Right lobe of liver (tissue), 6 donors: ENCODE results near the gene YIF1A. TPM values are rescaled to one million over a fixed set of nuclear protein-coding genes. Genes with fewer than 3 reads are reported as not detected.
A peak's percentile ranks its signal among the peaks of the same experiment; 100 is the strongest.
"Not testable (repeated sequence)": the region's sequence is repeated elsewhere in the genome, so short reads cannot be mapped to it uniquely, and the experiment has no call there.

ENCODE experiments used
- ATAC-seq, 4 donors: fragments of 200-7000 bp; cut with Tn5 transposase; one replicate each; pipeline ENCODE4 v1.9.1; 2020; ENCODE audit warnings: mild to moderate bottlenecking in 4 of 4, moderate library complexity in 4 of 4
- DNase-seq, 3 donors: peaks; one replicate each; pipeline ENCODE4 v3.0.0-alpha.2; 2020
- H3K27ac ChIP-seq, 3 donors: fragments of 200-600 bp; one replicate each; pipeline ENCODE4 v1.8.0; 2022
- H3K27me3 ChIP-seq, 2 donors: fragments of 200-600 bp; one replicate each; pipeline ENCODE4 v1.8.0; 2022
- H3K36me3 ChIP-seq, 4 donors: fragments of 200-600 bp; sonication (generic) in 1 of 4; one replicate each; pipeline versions ENCODE4 v1.5.1 to v1.8.0; 2017 to 2022; ENCODE audit warnings: control low read depth in 1 of 4
- H3K4me1 ChIP-seq, 4 donors: fragments of 200-600 bp; sonication (generic) in 1 of 4; one replicate each; pipeline versions ENCODE4 v1.5.1 to v1.8.0; 2017 to 2022; ENCODE audit warnings: control low read depth in 1 of 4
- H3K4me3 ChIP-seq, 3 donors: fragments of 200-600 bp; one replicate each; pipeline ENCODE4 v1.8.0; 2022
- H3K9me3 ChIP-seq, 4 donors: fragments of 200-600 bp; sonication (generic) in 1 of 4; one replicate each; pipeline versions ENCODE4 v1.5.1 to v1.8.0; 2017 to 2022; ENCODE audit warnings: control low read depth in 1 of 4
- POLR2A ChIP-seq: fragments of 450-650 bp; IDR thresholded peaks from one replicate; pipeline ENCODE4 v1.6.1; 2017; ENCODE audit warnings: antibody characterized with exemption, mild to moderate bottlenecking
- WGBS: methylation state at CpG from one replicate; pipeline ENCODE4 v1.1.6; 2018; ENCODE audit warnings: low coverage, low lambda C conversion rate; ENCODE audit not compliant: insufficient coverage; ENCODE audit errors: missing lambda C conversion rate; 5-methylcytosine and 5-hydroxymethylcytosine counted together
- intact Hi-C, 2 donors: fragments of 100-400 bp; cut with DNase I; formaldehyde crosslinking; loops; one replicate each; pipeline versions ENCODE4 v1.11.2 to v1.14.1; 2022
- total RNA-seq, 6 experiments: library from RNA; depleted of rRNA in 2 of 6; stranded (reverse); fragments of >200 nt in 2 of 6; fragmentation: NEBNext Ultra II Directional in 3 of 6; extraction: Animal tissue kit (Norgen Biotek cat#: 25700) in 3 of 6; gene quantifications; one replicate each; pipeline versions ENCODE4 v1.1.0 to v1.2.4, GENCODE V29; 2016 to 2023
- TF ChIP-seq, protein P1 (sequence below), 4 donors: fragments of 200-600 bp in 3 of 4; fragments of 450-650 bp in 1 of 4; IDR thresholded peaks; one replicate each; pipeline versions ENCODE4 v1.5.1 to v1.8.0; 2016 to 2022; ENCODE audit warnings: antibody characterized with exemption in 4 of 4, mild to moderate bottlenecking in 2 of 4
- donor health status: DM: no; HTN: yes; CAD: no.
- donor health status: DM: no; HTN: no; CAD: no.
- donor health status: DM: no; HTN: no; CAD: no.
- donor health status: DM: no; HTN: yes; CAD: no.
- donor health status: DM: no; HTN: yes; CAD: no.

YIF1A gene
- total RNA-seq, 6 experiments from 2014 or later: 75.0 to 170 (median 97.9) TPM

DNA sequence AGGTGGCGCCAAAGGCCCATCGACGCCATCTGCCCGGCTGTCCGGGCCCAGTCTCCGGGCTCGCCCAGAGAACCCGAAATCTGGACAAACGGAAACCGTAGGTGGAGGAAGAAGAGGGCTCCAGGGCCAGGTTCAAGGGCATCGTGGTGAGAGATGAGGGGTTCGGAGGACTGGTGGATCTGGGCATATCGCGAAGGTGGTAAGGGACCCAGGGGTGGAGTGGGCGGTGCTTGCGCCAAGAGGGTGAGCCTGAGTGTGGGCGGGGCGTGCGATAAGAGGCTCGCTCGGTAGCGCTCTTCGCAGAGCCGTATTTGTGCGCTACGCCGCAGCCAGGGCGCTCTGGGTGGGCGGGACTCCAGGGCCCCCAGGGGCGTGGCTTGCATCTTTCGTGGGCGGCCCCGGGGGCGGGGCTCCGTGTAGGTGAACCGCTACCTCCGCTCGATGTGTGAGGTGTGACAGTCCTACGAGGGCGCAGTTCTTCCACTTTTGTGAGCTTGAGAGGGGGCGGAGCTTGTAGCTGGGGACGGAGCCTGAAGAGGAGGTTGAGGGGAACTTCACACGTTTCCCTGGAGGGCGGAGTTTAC, 23.1 kb upstream of the YIF1A start:
- Histone ChIP-seq H3K4me1 (peaks cover 0 to 6% (median 3%) of the 10 kb centered on the region in 4 donors), H3K36me3 (no peaks in the 10 kb centered on the region), H3K9me3 (no peaks in the 10 kb centered on the region), H3K4me3 (peak overlapping the region; percentile 46 to 53 (median 52)), H3K27me3 (no peaks in the 10 kb centered on the region), H3K27ac (peak overlapping the region; percentile 57 to 78 (median 71))
- DNase-seq (peak; percentile 94 to 96 (median 95)), ATAC-seq (peak; percentile 83 to 89 (median 84))
- intact Hi-C loops: no loop called here
- TF ChIP-seq POLR2A: peak; percentile 59
- TF ChIP-seq, protein P1, sequence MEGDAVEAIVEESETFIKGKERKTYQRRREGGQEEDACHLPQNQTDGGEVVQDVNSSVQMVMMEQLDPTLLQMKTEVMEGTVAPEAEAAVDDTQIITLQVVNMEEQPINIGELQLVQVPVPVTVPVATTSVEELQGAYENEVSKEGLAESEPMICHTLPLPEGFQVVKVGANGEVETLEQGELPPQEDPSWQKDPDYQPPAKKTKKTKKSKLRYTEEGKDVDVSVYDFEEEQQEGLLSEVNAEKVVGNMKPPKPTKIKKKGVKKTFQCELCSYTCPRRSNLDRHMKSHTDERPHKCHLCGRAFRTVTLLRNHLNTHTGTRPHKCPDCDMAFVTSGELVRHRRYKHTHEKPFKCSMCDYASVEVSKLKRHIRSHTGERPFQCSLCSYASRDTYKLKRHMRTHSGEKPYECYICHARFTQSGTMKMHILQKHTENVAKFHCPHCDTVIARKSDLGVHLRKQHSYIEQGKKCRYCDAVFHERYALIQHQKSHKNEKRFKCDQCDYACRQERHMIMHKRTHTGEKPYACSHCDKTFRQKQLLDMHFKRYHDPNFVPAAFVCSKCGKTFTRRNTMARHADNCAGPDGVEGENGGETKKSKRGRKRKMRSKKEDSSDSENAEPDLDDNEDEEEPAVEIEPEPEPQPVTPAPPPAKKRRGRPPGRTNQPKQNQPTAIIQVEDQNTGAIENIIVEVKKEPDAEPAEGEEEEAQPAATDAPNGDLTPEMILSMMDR (IDR thresholded peaks at IDR 0.05): peak in 3 of 4 donors; percentile 91 to 95 (median 95)
- 0% methylated on average over 14 of the region's 44 CpGs for WGBS

DNA sequence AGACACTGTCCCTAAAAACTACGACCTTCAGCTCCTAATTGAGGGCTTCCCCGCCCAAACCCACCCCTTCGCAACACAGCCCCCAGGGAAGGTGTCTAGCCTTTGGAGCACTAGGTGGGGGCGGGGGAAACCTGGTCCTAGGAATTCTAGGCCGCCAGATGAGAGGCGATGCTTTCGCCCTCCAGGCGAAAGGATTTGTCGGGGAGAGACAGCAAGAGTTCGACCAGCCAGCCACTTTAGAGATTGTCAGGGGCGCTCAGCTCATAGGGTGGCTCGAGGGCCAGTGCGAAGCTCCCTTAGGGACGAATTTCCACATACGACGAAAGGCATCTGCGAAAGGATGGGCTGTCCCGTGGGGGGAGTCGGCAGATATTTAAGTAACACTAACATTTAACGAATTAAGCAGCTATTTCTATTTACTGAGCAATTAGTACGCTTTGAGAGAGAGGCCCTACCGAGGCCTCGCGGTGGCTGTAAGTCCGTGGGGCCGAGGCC, 22.6 kb upstream of the YIF1A start:
- no peak for DNase-seq
- WGBS: 6% methylated on average over 10 of the region's 26 CpGs
- Histone ChIP-seq H3K9me3 (no peaks in the 10 kb centered on the region), H3K27me3 (no peaks in the 10 kb centered on the region), H3K27ac (peak overlapping the region; percentile 57 to 78 (median 71)), H3K4me3 (peak overlapping the region; percentile 46 to 53 (median 52)), H3K36me3 (no peaks in the 10 kb centered on the region), H3K4me1 (peaks cover 0 to 6% (median 3%) of the 10 kb centered on the region in 4 donors)
- TF ChIP-seq POLR2A: no peak
- TF ChIP-seq, protein P1 (IDR thresholded peaks at IDR 0.05): peak in 1 of 4 donors; percentile 93
- no peak for ATAC-seq
- intact Hi-C loops: no loop called here

DNA sequence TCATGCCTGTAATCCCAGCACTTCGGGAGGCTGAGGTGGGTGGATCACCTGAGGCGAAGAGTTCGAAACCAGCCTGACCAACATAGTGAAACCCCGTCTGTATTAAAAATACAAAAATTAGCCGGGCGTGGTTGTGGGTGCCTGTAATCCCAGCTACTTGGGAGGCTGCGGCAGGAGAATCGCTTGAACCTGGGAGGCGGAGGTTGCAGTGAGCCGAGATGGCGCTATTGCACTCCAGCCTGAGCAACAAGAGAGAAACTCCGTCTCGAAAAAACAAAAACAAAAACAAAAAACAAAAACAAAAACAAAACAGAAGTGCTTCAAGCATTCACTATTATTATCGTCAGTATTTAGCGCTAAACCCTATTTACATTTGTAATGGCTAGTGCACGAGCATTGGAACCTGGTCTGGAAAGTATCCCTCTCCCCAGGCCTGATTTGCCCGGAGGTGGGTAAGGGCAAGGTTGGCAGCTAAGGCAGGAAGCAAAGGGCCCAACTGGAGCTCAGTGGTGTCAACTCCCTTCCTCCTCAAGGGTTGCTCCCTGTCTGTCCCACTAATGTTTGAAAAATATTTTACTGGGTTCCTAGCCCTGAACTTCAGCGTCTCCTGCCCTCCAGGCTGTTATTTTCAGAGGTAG, 22.0 kb upstream of the YIF1A start:
- H3K27ac ChIP-seq, H3K4me3 ChIP-seq, DNase-seq, ATAC-seq, H3K4me1 ChIP-seq, H3K36me3 ChIP-seq, H3K27me3 ChIP-seq, intact Hi-C loops, H3K9me3 ChIP-seq: not testable (repeated sequence)
- 86% methylated on average over 14 of the region's 18 CpGs for WGBS

DNA sequence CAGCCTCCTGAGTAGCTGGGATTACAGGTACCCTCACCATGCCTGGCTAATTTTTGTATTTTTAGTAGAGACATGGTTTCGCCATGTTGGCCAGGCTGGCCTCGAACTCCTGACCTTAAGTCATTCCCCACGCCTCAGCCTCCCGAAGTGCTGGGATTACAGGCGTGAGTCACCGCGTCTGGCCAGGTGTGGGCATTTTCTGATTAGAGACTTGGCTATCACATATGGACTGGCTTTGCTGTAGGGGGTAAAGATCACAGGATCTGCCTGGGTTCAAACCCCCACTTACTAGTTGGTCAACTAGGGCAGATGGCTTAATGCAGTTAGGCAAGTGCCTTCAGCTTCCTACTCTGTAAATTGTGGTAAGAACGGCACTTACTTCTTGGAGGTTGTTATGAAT, 21.4 kb upstream of the YIF1A start:
- intact Hi-C loops: no loop called here
- TF ChIP-seq, protein P1 (IDR thresholded peaks at IDR 0.05): no peak
- no peak for TF ChIP-seq POLR2A
- no peak for DNase-seq

DNA sequence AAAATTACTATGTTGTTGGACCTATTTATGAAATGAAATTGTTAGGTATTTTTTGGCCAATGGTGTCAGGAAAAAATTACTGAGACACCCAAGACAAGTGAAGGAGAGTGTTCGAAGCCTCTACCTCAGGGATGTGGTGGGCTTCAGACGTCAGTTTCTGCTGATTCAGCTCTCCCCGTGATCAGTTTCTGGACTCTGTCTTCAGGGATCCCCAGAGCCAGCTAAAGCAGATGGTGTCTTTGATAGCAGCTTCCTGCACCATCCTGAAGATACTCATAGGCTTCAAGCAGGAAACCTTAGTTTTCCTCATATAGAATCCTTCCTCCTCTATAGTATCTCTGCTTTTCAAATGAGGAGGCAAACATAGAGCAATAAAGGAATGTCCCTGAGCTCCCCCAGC, 20.5 kb upstream of the YIF1A start:
- Histone ChIP-seq H3K27ac (no peak overlapping the region), H3K9me3 (no peaks in the 10 kb centered on the region), H3K4me3 (no peak overlapping the region), H3K27me3 (no peaks in the 10 kb centered on the region), H3K4me1 (peaks cover 0 to 6% (median 3%) of the 10 kb centered on the region in 4 donors), H3K36me3 (no peaks in the 10 kb centered on the region)
- TF ChIP-seq, protein P1 (IDR thresholded peaks at IDR 0.05): no peak
- no peak for TF ChIP-seq POLR2A
- DNase-seq (no peak), ATAC-seq (no peak)
- intact Hi-C loops: no loop called here
- WGBS: 21% methylated on average over 2 of the region's 3 CpGs

More for the DNA sequence above, 21.4 kb upstream of the YIF1A start:
- ATAC-seq: no peak
- H3K27me3 ChIP-seq: no peaks in the 10 kb centered on the region
- no peaks in the 10 kb centered on the region for H3K9me3 ChIP-seq
- H3K4me1 ChIP-seq: peaks cover 0 to 6% (median 3%) of the 10 kb centered on the region in 4 donors
- H3K27ac ChIP-seq: no peak overlapping the region
- no peaks in the 10 kb centered on the region for H3K36me3 ChIP-seq
- WGBS: 70% methylated on average over 7 of the region's 8 CpGs
- H3K4me3 ChIP-seq: no peak overlapping the region
